ENCODE data around the gene WASL.

GRCh38 chr7:123633553-123633952 lies 115.2 kb downstream of the WASL start:
- TF ChIP-seq CTCF (IDR thresholded peaks at IDR 0.05) = no peak
- TF ChIP-seq POLR2AphosphoS5 (IDR thresholded peaks at IDR 0.05) = no peak
- TF ChIP-seq EP300 (IDR thresholded peaks at IDR 0.05) = no peak
